ENCODE data around the gene FZD4. TPM values are rescaled to one million over a fixed set of nuclear protein-coding genes. Genes with fewer than 3 reads are reported as not detected.
A peak's percentile ranks its signal among the peaks of the same experiment; 100 is the strongest.
"Not testable (repeated sequence)": the region's sequence is repeated elsewhere in the genome, so short reads cannot be mapped to it uniquely, and the experiment has no call there.

FZD4 gene
- total and polyA plus RNA-seq, 2 donors from 2014 or later, result 21.4 to 41.4 TPM

GRCh38 chr11:86918496-86918895 is 36.7 kb downstream of the FZD4 start:
- peaks cover 2 to 19% (median 2%) of the 10 kb centered on the region in 3 donors for H3K4me1 ChIP-seq (ENCODE audit: control insufficient read depth in 2 of 3, insufficient read depth in 2 of 3, low read depth in 1 of 3, low read length in 3 of 3)
- no peaks in the 10 kb centered on the region for H3K9me3 ChIP-seq (ENCODE audit: control insufficient read depth in 2 of 3, insufficient read depth in 1 of 3, low read length in 3 of 3)
- no peak overlapping the region for H3K9ac ChIP-seq (ENCODE audit: low read length in 3 of 3)
- intact Hi-C loops (cut with DNase I), result loop anchor here (5.0 kb wide), 1 partner anchor 46 kb away; no protein-coding TSS in a partner anchor
- no peaks in the 10 kb centered on the region for H3K27me3 ChIP-seq (ENCODE audit: control insufficient read depth, insufficient read depth, low read length)
- no peak for TF ChIP-seq CTCF (IDR thresholded peaks at IDR 0.05; ENCODE audit: borderline replicate concordance, extremely low read depth, insufficient read depth)
- FAIRE-seq (no peak), DNase-seq (no peak)
- no peak overlapping the region for H3K4me3 ChIP-seq (ENCODE audit: low read length in 3 of 3)
- H3K27ac ChIP-seq (ENCODE audit: low read depth in 2 of 2, low read length in 2 of 2), result no peak overlapping the region
- H3K36me3 ChIP-seq (ENCODE audit: control insufficient read depth in 2 of 3, insufficient read depth in 3 of 3, low read length in 3 of 3), result peaks cover 0 to 3% (median 0%) of the 10 kb centered on the region in 3 donors

- Histone ChIP-seq H3K27me3 (ENCODE audit: control insufficient read depth, insufficient read depth, low read length) (no peaks in the 10 kb centered on the region), H3K9me3 (ENCODE audit: control insufficient read depth in 2 of 3, insufficient read depth in 1 of 3, low read length in 3 of 3) (no peaks in the 10 kb centered on the region), H3K4me3 (ENCODE audit: low read length in 3 of 3) (no peak overlapping the region), H3K36me3 (ENCODE audit: control insufficient read depth in 2 of 3, insufficient read depth in 3 of 3, low read length in 3 of 3) (peaks cover 0 to 3% (median 0%) of the 10 kb centered on the region in 3 donors), H3K9ac (ENCODE audit: low read length in 3 of 3) (no peak overlapping the region), H3K27ac (ENCODE audit: low read depth in 2 of 2, low read length in 2 of 2) (no peak overlapping the region), H3K4me1 (ENCODE audit: control insufficient read depth in 2 of 3, insufficient read depth in 2 of 3, low read depth in 1 of 3, low read length in 3 of 3) (peaks cover 2 to 15% (median 2%) of the 10 kb centered on the region in 3 donors)
- FAIRE-seq (no peak), DNase-seq (no peak)
- intact Hi-C loops (cut with DNase I), result loop anchor here (5.0 kb wide), 1 partner anchor 45 kb away; no protein-coding TSS in a partner anchor
- no peak for TF ChIP-seq CTCF (IDR thresholded peaks at IDR 0.05; ENCODE audit: borderline replicate concordance, extremely low read depth, insufficient read depth)
Measured at GRCh38 chr11:86917589-86917988, 37.6 kb downstream of the FZD4 start.

DNA sequence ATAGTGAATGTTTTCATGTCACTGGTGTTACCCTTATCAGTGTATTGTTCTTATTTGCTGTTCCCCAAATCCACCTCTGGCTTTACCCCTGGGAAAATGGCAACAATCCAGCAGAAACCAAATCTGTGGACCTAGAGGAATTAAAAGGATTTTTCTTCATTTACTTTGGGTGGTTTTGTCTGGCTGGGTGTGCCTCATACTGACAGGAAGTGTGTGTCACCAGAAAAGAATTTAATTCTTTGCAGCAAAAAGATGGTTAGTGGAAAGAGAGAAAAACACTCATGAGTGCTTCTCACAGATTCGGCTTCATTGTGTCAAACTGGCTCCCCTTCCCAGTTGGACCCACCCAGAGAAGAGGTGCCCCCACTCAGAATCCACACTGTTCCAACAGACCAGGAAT is 38.9 kb downstream of the FZD4 start:
- intact Hi-C loops (cut with DNase I), result loop anchor here (5.0 kb wide), 1 partner anchor 44 kb away; no protein-coding TSS in a partner anchor
- no peaks in the 10 kb centered on the region for H3K9me3 ChIP-seq (ENCODE audit: control insufficient read depth in 2 of 3, insufficient read depth in 1 of 3, low read length in 3 of 3)
- peak in 2 of 5 donors; percentile 39 to 73 for DNase-seq

DNA sequence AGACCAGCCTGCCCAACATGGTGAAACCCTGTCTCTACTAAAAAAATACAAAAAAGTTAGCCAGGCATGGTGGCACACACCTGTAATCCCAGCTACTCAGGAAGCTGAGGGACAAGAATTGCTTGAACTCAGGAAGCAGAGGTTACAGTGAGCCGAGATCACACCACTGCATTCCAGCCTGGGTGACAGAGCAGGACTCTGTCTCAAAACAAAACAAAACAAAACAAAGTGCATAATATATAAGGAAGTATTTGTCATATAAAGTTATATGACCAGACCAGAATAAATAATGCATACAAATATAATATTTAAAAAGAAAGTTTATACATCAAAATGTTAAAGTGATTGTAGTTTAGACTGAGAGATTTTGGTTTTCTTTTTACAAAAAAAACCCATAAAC is 39.3 kb downstream of the FZD4 start:
- not testable (repeated sequence) for H3K4me1 ChIP-seq (ENCODE audit: control insufficient read depth in 2 of 3, insufficient read depth in 2 of 3, low read depth in 1 of 3, low read length in 3 of 3); H3K36me3 ChIP-seq (ENCODE audit: control insufficient read depth in 2 of 3, insufficient read depth in 3 of 3, low read length in 3 of 3); H3K9ac ChIP-seq (ENCODE audit: low read length in 3 of 3); H3K27ac ChIP-seq (ENCODE audit: low read depth in 2 of 2, low read length in 2 of 2); H3K9me3 ChIP-seq (ENCODE audit: control insufficient read depth in 2 of 3, insufficient read depth in 1 of 3, low read length in 3 of 3); H3K27me3 ChIP-seq (ENCODE audit: control insufficient read depth, insufficient read depth, low read length); H3K4me3 ChIP-seq (ENCODE audit: low read length in 3 of 3); DNase-seq
- FAIRE-seq, result peak; percentile 52
- intact Hi-C loops (cut with DNase I), result loop anchor here (5.0 kb wide), 1 partner anchor 44 kb away; no protein-coding TSS in a partner anchor

More for the DNA sequence above, 38.9 kb downstream of the FZD4 start:
- Histone ChIP-seq H3K36me3 (ENCODE audit: control insufficient read depth in 2 of 3, insufficient read depth in 3 of 3, low read length in 3 of 3) (peaks cover 0 to 3% (median 0%) of the 10 kb centered on the region in 3 donors), H3K27me3 (ENCODE audit: control insufficient read depth, insufficient read depth, low read length) (no peaks in the 10 kb centered on the region), H3K9ac (ENCODE audit: low read length in 3 of 3) (no peak overlapping the region), H3K27ac (ENCODE audit: low read depth in 2 of 2, low read length in 2 of 2) (peak overlapping the region in 1 of 2 donors; percentile 5), H3K4me1 (ENCODE audit: control insufficient read depth in 2 of 3, insufficient read depth in 2 of 3, low read depth in 1 of 3, low read length in 3 of 3) (peaks cover 2 to 6% (median 2%) of the 10 kb centered on the region in 3 donors), H3K4me3 (ENCODE audit: low read length in 3 of 3) (no peak overlapping the region)
- FAIRE-seq, result no peak
- no peak for TF ChIP-seq CTCF (IDR thresholded peaks at IDR 0.05; ENCODE audit: borderline replicate concordance, extremely low read depth, insufficient read depth)

Measured in kidney (tissue), 14 donors.